Naive thymus-derived CD8-positive, alpha-beta T cell (primary cell): ENCODE data around the gene ADAMTS2. TPM values are rescaled to one million over a fixed set of nuclear protein-coding genes. Genes with fewer than 3 reads are reported as not detected.
A peak's percentile ranks its signal among the peaks of the same experiment; 100 is the strongest.
"Not testable (repeated sequence)": the region's sequence is repeated elsewhere in the genome, so short reads cannot be mapped to it uniquely, and the experiment has no call there.

Experiments used
- ATAC-seq, 2 donors: fragments of 150-1000 bp; cut with Tn5 transposase in 1 of 2; sonication (Bioruptor Pico), chemical (Tn5 transposase) in 1 of 2; 1 replicate in 1 of 2; 2 replicates in 1 of 2; pipeline ENCODE4 v1.10.0; 2021; ENCODE audit warnings: mild to moderate bottlenecking in 2 of 2, moderate library complexity in 2 of 2
- POLR2A ChIA-PET: fragments of 350-600 bp; sonication (Branson Sonifier 250); formaldehyde crosslinking; loops from one replicate; lab custom pipeline; 2021; ENCODE audit warnings: antibody characterized with exemption; lab: Charles Lee
- DNase-seq, 10 donors: peaks; one replicate each; pipeline versions ENCODE4 v3.0.0 to v3.0.0-alpha.2; 2020 to 2022
- H3K27ac Mint-ChIP-seq, 10 donors: one replicate each; pipeline ENCODE4 v1.8.0; 2020 to 2022; ENCODE audit warnings: mild to moderate bottlenecking in 10 of 10, mixed read lengths in 10 of 10, moderate library complexity in 4 of 10, inconsistent platforms in 1 of 10
- H3K27me3 Mint-ChIP-seq, 5 donors: one replicate each; pipeline ENCODE4 v1.8.0; 2021 to 2022; ENCODE audit warnings: mixed read lengths in 5 of 5
- H3K36me3 Mint-ChIP-seq, 3 donors: one replicate each; pipeline ENCODE4 v1.8.0; 2020 to 2022; ENCODE audit warnings: mixed read lengths in 3 of 3, mild to moderate bottlenecking in 2 of 3, inconsistent platforms in 1 of 3
- H3K4me1 Mint-ChIP-seq, 4 donors: one replicate each; pipeline ENCODE4 v1.8.0; 2021 to 2022; ENCODE audit warnings: mixed read lengths in 4 of 4
- H3K4me3 Mint-ChIP-seq, 10 donors: one replicate each; pipeline ENCODE4 v1.8.0; 2020 to 2022; ENCODE audit warnings: mild to moderate bottlenecking in 10 of 10, mixed read lengths in 10 of 10, moderate library complexity in 6 of 10, inconsistent platforms in 1 of 10
- H3K9me3 Mint-ChIP-seq, 9 donors: one replicate each; pipeline ENCODE4 v1.8.0; 2020 to 2022; ENCODE audit warnings: mixed read lengths in 9 of 9, mild to moderate bottlenecking in 3 of 9, inconsistent platforms in 1 of 9, moderate library complexity in 1 of 9
- polyA plus RNA-seq, 3 donors: library from polyadenylated mRNA; unstranded; fragments of 300-500 nt; fragmentation: Illumina TruSeq; gene quantifications; one replicate each; pipeline ENCODE4 v1.2.3, GENCODE V29; 2021
- total RNA-seq, 8 experiments: library from RNA in 2 of 8; stranded (reverse) in 2 of 8; gene quantifications; one replicate each; pipeline ENCODE4 v1.2.3 and lab custom pipeline; 2021 to 2026

The ADAMTS2 gene
- total and polyA plus RNA-seq, 5 experiments from 2014 or later: 0.02 TPM; not detected in 4

GRCh38 chr5:179222246-179223017 is 122.8 kb downstream of the ADAMTS2 start:
- POLR2A ChIA-PET: no interaction called here
- H3K36me3 Mint-ChIP-seq: peaks cover 0 to 5% (median 2%) of the 10 kb centered on the region in 3 donors
- H3K4me1 Mint-ChIP-seq: peaks cover 0 to 9% (median 0%) of the 10 kb centered on the region in 4 donors

GRCh38 chr5:179221877-179222220 is 123.4 kb downstream of the ADAMTS2 start:
- no peak for ATAC-seq
- DNase-seq: no peak
- Mint-ChIP-seq H3K4me1 (peaks cover 0 to 9% (median 0%) of the 10 kb centered on the region in 4 donors), H3K9me3 (peaks cover 0 to 22% (median 7%) of the 10 kb centered on the region in 9 donors), H3K27me3 (peaks cover 0 to 13% (median 6%) of the 10 kb centered on the region in 5 donors), H3K36me3 (peaks cover 0 to 5% (median 2%) of the 10 kb centered on the region in 3 donors), H3K27ac (no peak overlapping the region), H3K4me3 (no peak overlapping the region)
- POLR2A ChIA-PET: no interaction called here

More at GRCh38 chr5:179222246-179223017, 122.8 kb downstream of the ADAMTS2 start:
- DNase-seq (peak in 1 of 10 donors; percentile 31), ATAC-seq (no peak)
- peaks cover 0 to 13% (median 6%) of the 10 kb centered on the region in 5 donors for H3K27me3 Mint-ChIP-seq
- no peak overlapping the region for H3K27ac Mint-ChIP-seq
- no peak overlapping the region for H3K4me3 Mint-ChIP-seq
- H3K9me3 Mint-ChIP-seq: peaks cover 0 to 22% (median 7%) of the 10 kb centered on the region in 9 donors

- Mint-ChIP-seq H3K27ac (no peak overlapping the region), H3K9me3 (peaks cover 0 to 22% (median 7%) of the 10 kb centered on the region in 9 donors), H3K36me3 (peaks cover 0 to 5% (median 2%) of the 10 kb centered on the region in 3 donors), H3K4me1 (peaks cover 0 to 9% (median 0%) of the 10 kb centered on the region in 4 donors), H3K27me3 (peaks cover 0 to 13% (median 6%) of the 10 kb centered on the region in 5 donors), H3K4me3 (no peak overlapping the region)
- ATAC-seq: no peak
- POLR2A ChIA-PET: no interaction called here
- DNase-seq: peak in 1 of 10 donors; percentile 34
These were observed 123.9 kb downstream of the ADAMTS2 start for GRCh38 chr5:179221196-179221876.

GRCh38 chr5:179220716-179221115 is 124.5 kb downstream of the ADAMTS2 start:
- Mint-ChIP-seq H3K9me3 (peaks cover 0 to 22% (median 7%) of the 10 kb centered on the region in 9 donors), H3K4me1 (peaks cover 0 to 11% (median 0%) of the 10 kb centered on the region in 4 donors), H3K4me3 (no peak overlapping the region), H3K27me3 (peaks cover 0 to 13% (median 6%) of the 10 kb centered on the region in 5 donors), H3K36me3 (peaks cover 0 to 5% (median 2%) of the 10 kb centered on the region in 3 donors), H3K27ac (no peak overlapping the region)
- no peak for ATAC-seq
- POLR2A ChIA-PET: no interaction called here
- peak in 1 of 10 donors; percentile 59 for DNase-seq

GRCh38 chr5:179219661-179220620 is 125.3 kb downstream of the ADAMTS2 start:
- Mint-ChIP-seq H3K9me3 (peaks cover 0 to 19% (median 6%) of the 10 kb centered on the region in 9 donors), H3K4me3 (no peak overlapping the region), H3K27me3 (peaks cover 0 to 10% (median 3%) of the 10 kb centered on the region in 5 donors), H3K36me3 (peaks cover 0 to 2% (median 2%) of the 10 kb centered on the region in 3 donors), H3K27ac (no peak overlapping the region), H3K4me1 (peaks cover 0 to 11% (median 0%) of the 10 kb centered on the region in 4 donors)
- ATAC-seq: no peak
- peak in 1 of 10 donors; percentile 50 for DNase-seq
- POLR2A ChIA-PET: no interaction called here

GRCh38 chr5:179218943-179219330 is 126.3 kb downstream of the ADAMTS2 start:
- Mint-ChIP-seq H3K9me3 (peaks cover 0 to 10% (median 6%) of the 10 kb centered on the region in 9 donors), H3K4me1 (peaks cover 0 to 11% (median 0%) of the 10 kb centered on the region in 4 donors), H3K36me3 (no peaks in the 10 kb centered on the region), H3K4me3 (no peak overlapping the region), H3K27me3 (peaks cover 0 to 8% (median 0%) of the 10 kb centered on the region in 5 donors), H3K27ac (no peak overlapping the region)
- POLR2A ChIA-PET: no interaction called here
- ATAC-seq (no peak), DNase-seq (peak in 1 of 10 donors; percentile 30)

GRCh38 chr5:179217956-179218942 is 127.0 kb downstream of the ADAMTS2 start:
- peaks cover 0 to 5% (median 0%) of the 10 kb centered on the region in 5 donors for H3K27me3 Mint-ChIP-seq
- H3K9me3 Mint-ChIP-seq: peaks cover 0 to 4% (median under 1%) of the 10 kb centered on the region in 9 donors
- no peak overlapping the region for H3K4me3 Mint-ChIP-seq
- H3K27ac Mint-ChIP-seq: no peak overlapping the region
- ATAC-seq (no peak), DNase-seq (peak in 1 of 10 donors; percentile 56)
- H3K36me3 Mint-ChIP-seq: no peaks in the 10 kb centered on the region
- POLR2A ChIA-PET: no interaction called here
- peaks cover 0 to 10% (median 0%) of the 10 kb centered on the region in 4 donors for H3K4me1 Mint-ChIP-seq

- Mint-ChIP-seq H3K4me1 (peaks cover 0 to 7% (median 0%) of the 10 kb centered on the region in 4 donors), H3K36me3 (no peaks in the 10 kb centered on the region), H3K27me3 (peaks cover 0 to 2% (median 0%) of the 10 kb centered on the region in 5 donors), H3K9me3 (no peaks in the 10 kb centered on the region), H3K27ac (no peak overlapping the region), H3K4me3 (no peak overlapping the region)
- DNase-seq (no peak), ATAC-seq (no peak)
- POLR2A ChIA-PET: no interaction called here
These were observed 127.9 kb downstream of the ADAMTS2 start for GRCh38 chr5:179217356-179217755.

GRCh38 chr5:179216381-179216780 is 128.9 kb downstream of the ADAMTS2 start:
- H3K4me3 Mint-ChIP-seq, DNase-seq, H3K4me1 Mint-ChIP-seq, H3K27ac Mint-ChIP-seq, H3K36me3 Mint-ChIP-seq, POLR2A ChIA-PET, H3K9me3 Mint-ChIP-seq, H3K27me3 Mint-ChIP-seq, ATAC-seq: not testable (repeated sequence)

- H3K9me3 Mint-ChIP-seq: no peaks in the 10 kb centered on the region
- H3K4me3 Mint-ChIP-seq: no peak overlapping the region
- ATAC-seq (no peak), DNase-seq (no peak)
- no peaks in the 10 kb centered on the region for H3K36me3 Mint-ChIP-seq
- POLR2A ChIA-PET: no interaction called here
- peaks cover 0 to 11% (median 5%) of the 10 kb centered on the region in 5 donors for H3K27me3 Mint-ChIP-seq
- H3K27ac Mint-ChIP-seq: no peak overlapping the region
- peaks cover 0 to 5% (median 0%) of the 10 kb centered on the region in 4 donors for H3K4me1 Mint-ChIP-seq
These were observed 129.7 kb downstream of the ADAMTS2 start for GRCh38 chr5:179215576-179215975.

- peaks cover 0 to 5% (median 0%) of the 10 kb centered on the region in 4 donors for H3K4me1 Mint-ChIP-seq
- no peak overlapping the region for H3K4me3 Mint-ChIP-seq
- H3K36me3 Mint-ChIP-seq: no peaks in the 10 kb centered on the region
- H3K9me3 Mint-ChIP-seq: no peaks in the 10 kb centered on the region
- no peak overlapping the region for H3K27ac Mint-ChIP-seq
- no peak for ATAC-seq
- POLR2A ChIA-PET: no interaction called here
- DNase-seq: no peak
- peaks cover 0 to 11% (median 5%) of the 10 kb centered on the region in 5 donors for H3K27me3 Mint-ChIP-seq
These were observed 130.6 kb downstream of the ADAMTS2 start for GRCh38 chr5:179214678-179215077.
